Stomach (tissue), 4 donors: ENCODE measurements around the gene MYO5C.

ENCODE experiments used
- POLR2AphosphoS5 ChIP-seq, 3 donors: sonication (generic); formaldehyde crosslinking; IDR thresholded peaks; one replicate each; pipeline ENCODE4 v1.6.1; 2016; ENCODE audit warnings: antibody characterized with exemption in 3 of 3
- TF ChIP-seq, protein P1 (sequence below), 7 experiments: fragments of 450-650 bp in 4 of 7; fragments of 200-600 bp in 3 of 7; sonication (generic) in 3 of 7; IDR thresholded peaks; one replicate each; pipeline ENCODE4 v1.5.1; 2016 to 2019; ENCODE audit warnings: antibody characterized with exemption in 7 of 7, control low read depth in 2 of 7, mild to moderate bottlenecking in 1 of 7

DNA sequence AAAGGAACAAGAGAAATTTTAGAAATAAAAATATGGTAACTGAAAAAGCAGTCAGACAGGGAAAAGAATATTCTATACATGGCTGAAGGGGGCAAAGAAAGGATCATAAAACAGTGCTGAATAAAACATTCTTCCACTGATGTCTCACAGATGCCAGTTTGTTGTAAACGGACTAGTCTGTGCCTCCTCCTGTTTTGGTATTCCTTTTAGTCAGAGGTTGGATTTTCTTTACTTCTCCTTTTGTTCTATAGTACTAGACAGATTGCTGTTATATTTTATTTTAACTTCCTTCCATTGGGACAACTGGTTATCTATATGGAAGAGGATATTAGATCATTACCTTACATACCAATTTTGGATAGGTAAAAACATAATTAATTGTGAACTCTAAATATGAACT lies 88.4 kb downstream of the MYO5C start:
- TF ChIP-seq, protein P1, sequence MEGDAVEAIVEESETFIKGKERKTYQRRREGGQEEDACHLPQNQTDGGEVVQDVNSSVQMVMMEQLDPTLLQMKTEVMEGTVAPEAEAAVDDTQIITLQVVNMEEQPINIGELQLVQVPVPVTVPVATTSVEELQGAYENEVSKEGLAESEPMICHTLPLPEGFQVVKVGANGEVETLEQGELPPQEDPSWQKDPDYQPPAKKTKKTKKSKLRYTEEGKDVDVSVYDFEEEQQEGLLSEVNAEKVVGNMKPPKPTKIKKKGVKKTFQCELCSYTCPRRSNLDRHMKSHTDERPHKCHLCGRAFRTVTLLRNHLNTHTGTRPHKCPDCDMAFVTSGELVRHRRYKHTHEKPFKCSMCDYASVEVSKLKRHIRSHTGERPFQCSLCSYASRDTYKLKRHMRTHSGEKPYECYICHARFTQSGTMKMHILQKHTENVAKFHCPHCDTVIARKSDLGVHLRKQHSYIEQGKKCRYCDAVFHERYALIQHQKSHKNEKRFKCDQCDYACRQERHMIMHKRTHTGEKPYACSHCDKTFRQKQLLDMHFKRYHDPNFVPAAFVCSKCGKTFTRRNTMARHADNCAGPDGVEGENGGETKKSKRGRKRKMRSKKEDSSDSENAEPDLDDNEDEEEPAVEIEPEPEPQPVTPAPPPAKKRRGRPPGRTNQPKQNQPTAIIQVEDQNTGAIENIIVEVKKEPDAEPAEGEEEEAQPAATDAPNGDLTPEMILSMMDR (IDR thresholded peaks at IDR 0.05): no peak
- TF ChIP-seq POLR2AphosphoS5 (IDR thresholded peaks at IDR 0.05): no peak
